GM18909 (cell line): ENCODE data around the gene PTCSC3.
"Not testable (repeated sequence)": the region's sequence is repeated elsewhere in the genome, so short reads cannot be mapped to it uniquely, and the experiment has no call there.

Source experiments
- ATAC-seq: cut with Tn5 transposase; IDR thresholded peaks from one replicate; pipeline ENCODE4 v1.9.1; 2021; ENCODE audit warnings: mild to moderate bottlenecking; ENCODE audit not compliant: unreplicated experiment, poor library complexity

PTCSC3 gene

DNA sequence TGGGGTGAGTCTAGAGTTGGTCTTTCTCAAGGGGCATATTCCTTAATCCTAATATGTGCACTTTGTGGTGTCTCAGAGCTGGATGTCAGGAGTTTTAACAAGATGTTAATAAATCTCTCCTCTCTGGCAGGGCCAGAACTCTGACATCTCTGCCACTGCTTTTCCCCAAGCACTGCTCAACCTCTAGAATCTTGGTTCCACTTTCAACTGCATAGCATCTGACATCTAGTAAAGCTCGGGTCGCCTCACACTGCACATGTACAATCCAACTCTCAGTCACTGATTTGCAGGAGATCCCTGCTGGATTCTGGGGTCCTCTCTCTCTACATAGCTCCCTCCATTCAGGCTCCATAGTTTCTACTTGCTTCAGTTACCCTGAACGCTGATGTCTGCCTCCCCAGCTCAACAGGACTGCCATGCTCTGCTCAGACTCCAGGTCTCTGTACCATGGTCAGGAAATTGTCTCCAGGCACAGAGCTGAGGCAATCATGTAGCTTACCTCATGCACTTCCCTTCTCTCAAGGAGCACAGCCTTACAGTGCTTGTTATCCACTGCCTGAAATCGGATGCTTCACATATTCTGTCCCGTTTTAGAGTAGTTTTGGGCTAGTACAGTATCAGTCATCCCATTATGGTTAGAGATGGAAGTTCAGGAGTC, 1.6 kb downstream of the PTCSC3 start:
- ATAC-seq: no peak

DNA sequence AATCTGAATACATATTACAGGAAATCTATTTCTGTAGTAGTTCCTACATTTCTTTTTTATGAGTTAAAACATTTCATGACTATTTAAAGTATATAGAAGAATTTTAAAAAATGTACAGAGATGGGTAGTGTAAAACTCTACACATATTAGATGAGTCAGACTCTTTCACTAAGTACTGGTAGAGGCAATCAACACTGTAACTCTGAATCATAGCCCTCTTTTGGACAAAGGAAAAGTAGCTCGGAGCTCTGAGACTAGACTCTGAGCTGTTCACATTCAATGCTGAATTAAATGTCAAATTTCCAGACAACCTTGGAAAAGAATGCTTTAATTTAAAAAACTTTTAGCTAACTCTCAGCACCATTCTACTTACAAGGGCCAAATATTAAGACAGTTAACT, 3.4 kb downstream of the PTCSC3 start:
- ATAC-seq: no peak

DNA sequence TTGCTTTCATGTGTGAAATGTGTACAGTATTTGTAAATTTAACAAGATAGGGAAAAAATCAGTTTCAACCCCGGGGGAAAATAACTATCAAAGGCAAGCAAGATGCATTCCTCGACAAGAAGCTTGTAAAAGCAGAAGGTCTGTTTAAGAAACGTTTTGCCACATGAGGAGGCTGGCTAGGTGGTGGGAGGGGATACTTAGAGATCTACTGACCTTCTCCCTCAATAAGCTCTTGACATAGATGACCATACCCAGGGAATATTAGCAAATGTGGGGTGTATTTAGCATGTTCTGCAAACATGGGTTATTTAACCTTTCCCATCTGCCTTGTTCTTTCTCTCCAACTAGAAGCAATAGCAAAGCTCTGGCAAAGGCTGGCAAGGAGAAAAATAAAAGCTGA, 4.9 kb downstream of the PTCSC3 start:
- ATAC-seq: no peak

DNA sequence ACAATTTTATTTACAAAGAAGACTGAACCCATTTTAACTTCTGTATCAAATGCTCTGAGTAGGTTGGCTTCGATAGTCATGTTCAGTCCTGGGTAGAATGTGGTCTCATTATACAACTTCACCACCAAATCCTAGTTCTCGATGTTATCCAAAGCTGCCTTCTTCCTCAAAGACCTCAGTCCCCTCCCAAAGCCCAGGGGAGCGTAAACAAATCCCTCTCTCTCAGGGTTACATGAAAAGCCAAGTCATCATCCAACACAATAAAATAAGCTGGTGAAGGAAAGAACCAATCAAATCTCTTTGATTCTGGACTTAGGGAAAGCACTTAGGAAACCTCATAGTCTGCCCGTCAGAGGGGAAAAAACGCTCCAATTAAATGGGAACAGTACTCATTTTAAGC, 9.1 kb downstream of the PTCSC3 start:
- ATAC-seq: no peak

DNA sequence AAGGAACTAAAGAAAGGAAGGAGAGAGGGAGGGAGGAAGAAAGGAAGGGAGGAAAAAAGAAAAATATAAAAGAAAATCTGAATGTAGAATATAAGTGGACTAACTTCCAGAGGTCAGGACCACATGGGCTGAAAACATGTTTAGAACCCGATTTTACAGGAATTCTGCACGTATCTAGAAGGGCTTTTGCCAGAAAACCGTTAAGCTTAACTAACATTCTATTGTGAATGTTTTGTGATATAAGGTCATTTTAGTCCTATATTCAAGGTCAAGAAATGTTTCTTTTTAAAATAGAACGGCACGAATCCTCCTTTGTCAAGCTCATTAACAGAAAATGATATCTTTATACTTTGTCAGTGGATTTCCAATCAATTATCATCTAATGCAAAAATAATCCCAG, 13.1 kb downstream of the PTCSC3 start:
- ATAC-seq: no peak

DNA sequence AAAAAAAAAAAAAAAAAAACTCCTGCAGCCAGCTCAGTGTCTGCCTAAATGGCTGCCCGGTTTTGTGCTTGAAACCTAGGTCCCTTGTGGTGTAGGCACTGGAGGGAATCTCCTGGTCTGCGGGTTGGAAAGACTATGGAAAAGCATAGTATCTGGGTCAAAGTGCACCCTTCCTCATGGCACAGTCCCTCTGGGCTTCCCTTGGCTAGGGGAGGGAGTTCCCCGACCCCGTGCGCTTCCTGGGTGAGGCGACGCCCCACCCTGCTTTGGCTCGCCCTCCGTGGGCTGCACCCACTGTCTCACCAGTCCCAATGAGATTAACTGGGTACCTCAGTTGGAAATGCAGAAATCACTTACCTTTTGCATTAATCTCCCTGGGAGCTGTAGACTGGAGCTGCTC, 14.3 kb downstream of the PTCSC3 start:
- ATAC-seq: no peak

DNA sequence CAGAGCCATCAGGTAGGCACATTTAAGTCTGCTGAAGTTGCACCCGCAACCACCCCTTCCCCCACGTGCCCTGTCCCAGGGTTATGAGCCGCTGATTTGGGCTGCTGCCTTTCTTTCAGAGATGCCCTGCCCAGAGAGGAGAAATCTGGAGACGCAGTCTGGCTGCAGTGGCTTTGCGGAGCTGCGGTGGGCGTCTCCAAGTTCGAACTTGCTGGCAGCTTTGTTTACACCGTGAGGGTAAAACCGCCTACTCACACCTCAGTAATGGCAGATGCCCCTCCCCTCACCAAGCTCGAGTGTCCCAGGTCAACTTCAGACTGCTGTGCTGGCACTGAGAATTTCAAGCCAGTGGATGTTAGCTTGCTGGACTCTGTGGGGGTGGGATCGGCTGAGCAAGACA, 14.7 kb downstream of the PTCSC3 start:
- no peak for ATAC-seq

DNA sequence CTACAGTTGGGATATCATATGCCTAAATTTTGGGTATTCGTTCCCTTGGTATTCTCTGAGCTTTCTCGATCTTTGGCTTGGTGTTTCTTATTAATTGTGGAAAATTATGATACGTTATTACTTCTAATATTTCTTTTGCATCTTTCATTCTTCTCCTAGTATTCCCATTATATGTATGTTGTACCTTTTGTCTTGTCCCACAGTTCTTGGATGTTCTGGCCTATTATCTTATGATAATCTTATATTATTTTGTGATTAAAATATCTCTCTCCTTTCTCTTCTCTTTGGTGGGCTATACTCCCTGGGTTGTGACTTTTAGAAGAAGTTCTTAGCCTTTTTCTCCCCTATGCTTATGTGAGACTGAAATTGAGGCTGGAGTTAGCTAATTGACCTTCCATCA, 25.2 kb downstream of the PTCSC3 start:
- no peak for ATAC-seq

DNA sequence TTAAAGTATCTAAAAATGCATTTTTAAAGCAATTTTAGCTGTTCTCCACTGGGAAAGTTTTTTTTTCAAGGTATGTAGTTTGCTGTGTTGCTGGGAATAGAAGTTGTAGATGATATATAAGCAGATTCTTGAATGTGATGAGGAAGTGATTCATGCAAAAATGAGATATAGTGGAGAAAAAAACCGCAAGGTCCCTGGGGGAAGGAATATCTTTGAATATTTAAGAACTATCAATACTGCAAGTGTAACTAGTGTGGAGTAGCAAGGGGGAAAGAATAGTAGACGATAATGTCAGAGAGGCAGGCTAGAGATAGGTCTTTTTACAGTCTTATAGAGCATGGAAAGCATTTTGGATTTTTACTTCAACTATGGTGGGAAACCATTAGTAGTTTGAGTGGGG, 42.5 kb downstream of the PTCSC3 start:
- ATAC-seq: no peak

DNA sequence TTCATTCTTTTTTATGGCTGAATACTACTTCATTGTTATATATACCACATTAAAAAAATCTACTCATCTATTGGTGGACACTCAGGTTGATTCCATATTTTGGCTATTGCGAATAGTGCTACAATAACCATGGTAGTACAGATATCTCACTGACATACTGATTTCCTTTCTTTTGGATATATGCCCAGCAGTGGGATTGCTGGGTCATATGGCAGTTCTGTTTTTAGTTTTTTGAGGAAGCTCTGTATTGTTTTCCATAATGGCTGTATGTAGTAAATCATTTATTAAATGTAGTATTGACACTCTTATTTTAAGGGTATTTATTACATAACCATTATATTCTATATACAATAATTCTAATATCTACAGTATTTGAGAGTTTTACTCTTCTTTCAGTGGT, 43.7 kb downstream of the PTCSC3 start:
- ATAC-seq: no peak

DNA sequence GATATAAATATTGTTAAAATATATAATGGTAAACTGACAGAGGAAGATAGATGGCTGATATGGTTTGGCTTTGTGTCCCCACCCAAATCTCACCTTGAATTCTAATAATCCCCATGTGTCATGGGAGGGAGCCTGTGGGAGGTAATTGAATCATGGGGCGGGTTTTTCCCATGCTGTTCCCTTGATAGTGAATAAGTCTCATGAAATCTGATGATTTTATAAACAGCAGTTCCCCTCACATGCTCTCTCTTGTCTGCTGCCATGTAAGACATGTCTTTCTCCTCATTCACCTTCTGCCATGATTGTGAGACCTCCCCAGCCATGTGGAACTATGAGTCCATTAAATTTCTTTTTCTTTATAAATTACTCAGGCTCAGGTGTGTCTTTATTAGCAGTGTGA, 46.3 kb downstream of the PTCSC3 start:
- no peak for ATAC-seq

DNA sequence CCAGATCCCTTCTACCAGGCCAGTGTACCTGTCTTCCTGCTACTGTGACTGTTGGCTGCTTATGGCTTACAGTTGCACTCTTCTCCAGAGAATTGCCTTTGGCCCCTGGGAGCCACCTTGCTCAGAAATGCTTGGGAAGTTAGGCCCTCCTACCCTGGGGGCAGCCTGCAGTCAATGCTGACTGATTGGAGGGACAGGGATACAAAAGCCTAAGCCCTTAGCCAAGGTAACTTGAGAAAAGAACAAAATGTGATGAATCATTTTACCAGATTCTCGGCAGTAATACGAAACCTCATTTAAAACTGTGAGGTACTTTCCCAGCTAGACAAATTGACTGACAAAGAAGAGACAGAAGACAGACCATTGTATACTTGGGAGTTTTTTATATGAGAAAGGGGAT, 47.3 kb downstream of the PTCSC3 start:
- no peak for ATAC-seq

DNA sequence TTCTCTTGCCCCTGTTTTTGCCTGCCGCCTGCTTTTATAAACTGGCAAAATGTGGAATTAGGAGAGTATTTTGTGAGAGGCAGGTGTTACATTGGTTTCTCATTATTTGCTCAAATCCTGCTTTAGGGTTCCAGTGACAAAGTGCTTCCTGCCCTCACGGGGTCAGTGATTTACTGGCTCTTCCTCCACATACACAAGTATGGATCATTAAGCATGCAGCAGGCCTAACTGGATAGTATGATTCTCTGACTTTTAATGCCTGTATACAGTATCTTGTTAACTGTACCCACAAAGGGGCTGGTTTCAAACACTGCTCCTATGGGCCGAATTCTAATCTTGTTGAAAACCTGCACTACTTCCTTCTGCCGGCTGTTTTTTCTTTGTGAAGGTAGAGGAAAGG, 63.2 kb downstream of the PTCSC3 start:
- ATAC-seq: no peak

DNA sequence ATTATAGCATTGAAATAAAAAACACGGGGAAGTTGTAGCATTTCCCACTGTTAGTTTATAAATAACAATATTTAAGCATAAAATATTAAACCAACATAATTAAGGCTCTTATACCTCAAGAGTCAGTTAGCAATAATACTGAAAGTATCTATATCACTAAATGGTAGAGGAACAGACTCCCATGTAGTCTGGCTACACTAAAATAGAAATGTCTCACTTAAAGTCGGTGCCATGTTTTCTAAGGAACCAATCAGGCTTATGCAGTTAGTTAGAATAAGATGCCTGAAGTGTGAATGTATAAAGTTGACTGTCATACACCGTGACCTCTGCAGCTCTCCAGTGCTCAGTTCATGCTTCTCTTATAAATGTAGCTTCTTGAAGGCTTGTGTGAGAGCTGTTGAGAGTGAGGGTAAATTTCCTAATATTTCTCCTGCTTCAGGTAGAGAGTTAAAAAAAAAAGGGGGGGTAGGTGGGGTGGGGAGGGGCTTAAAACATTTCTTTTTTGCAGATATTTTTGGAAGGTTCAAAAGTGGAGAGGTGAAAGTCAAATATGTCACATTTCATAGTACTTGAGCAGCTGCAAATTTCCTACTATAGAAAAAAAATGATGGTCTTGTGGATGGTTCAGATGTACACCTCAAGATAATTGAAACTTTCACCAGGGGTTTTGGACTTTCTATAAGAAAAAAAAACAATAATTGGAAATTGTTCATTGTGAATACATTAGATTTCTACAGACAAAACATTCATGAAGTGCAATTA, 64.5 kb downstream of the PTCSC3 start:
- no peak for ATAC-seq

DNA sequence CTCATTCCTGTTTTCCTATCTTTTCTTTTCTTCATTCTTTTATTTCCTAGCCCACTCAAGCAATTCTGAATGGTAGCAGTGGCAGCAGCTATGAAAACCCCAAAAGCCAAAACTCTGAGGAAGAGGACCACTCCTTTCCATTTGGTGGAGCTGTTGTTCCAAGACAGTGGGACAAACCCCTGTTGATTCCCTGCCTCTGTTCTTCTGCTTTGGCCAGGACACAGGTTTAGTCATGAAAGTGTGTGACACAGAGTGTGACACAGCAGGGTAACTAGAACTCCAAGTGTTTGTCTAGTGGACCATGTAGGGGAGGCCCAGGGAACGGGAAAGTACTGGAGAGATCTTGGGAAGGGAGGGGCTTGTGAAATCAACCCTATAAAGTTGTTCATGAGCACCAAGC, 71.1 kb downstream of the PTCSC3 start:
- ATAC-seq: no peak

DNA sequence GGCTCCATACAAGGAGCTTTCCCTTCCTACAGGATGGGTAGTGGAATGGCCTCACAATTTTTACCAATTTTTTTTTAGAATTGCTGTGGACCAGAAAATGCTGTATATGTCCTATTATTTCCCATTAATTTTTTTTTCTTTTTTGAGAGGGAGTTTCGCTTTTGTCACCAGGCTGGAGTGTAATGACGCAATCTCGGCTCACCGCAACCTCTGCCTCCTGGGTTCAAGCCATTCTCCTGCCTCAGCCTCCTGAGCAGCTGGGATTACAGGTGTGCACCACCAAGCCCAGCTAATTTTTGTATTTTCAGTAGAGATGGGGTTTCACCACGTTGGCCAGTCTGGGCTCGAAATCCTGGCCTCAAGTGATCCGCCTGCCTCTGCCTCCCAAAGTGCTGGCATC, 72.3 kb downstream of the PTCSC3 start:
- not testable (repeated sequence) for ATAC-seq

DNA sequence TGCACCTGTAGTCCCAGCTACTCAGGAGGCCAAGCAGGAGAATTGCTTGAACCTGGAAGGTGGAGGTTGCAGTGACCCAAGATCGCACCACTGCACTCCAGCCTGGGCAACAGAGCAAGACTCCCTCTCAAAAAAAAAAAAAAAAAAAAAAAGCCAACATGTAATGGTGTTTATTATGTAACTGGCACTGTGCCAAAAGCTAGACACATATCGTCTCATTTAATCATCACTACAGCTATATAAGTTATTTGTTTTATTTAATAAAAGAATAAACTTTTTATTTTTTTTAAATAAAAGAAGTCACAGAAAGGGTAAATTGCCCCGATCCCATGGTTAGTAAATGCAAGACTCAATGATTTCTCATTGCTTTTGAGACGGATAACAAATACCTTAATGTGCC, 76.9 kb downstream of the PTCSC3 start:
- no peak for ATAC-seq

DNA sequence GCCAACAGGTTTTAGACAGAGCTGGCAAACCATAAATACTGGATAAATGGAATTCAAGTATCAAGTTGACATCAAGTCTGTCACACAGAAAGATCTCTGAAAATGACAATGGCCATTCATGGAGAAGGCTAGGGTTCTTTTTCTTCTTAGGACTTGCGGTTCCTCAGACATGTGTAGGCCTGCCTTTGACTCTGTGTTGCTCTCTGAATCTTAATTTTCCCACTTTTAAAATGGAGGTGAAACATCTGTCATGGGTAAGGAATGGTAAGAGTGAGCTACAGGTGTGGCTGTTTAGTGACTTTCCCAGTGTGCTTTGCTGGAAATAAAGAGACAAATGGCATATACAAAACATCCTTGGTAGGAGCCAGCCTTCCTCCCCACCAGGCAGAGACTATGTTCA, 79.2 kb downstream of the PTCSC3 start:
- ATAC-seq: no peak

DNA sequence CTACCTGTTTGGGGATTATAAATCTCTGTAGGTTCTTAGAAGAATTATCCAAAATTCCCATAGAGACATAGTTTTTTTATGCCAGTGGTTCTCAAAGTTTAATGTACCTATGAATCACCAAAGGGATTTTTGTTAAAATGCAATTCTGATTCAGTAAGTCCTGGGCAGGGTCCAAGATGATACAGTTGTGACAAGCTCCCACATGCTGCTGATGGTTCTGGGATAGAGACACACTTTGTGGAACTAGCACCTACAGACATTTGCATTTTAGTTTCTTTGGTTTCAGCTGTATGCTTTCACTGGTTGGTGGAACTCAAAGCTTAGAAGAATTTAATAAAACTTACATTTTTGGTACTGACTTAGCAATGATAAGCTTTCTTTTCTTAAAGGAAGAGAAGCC, 80.4 kb downstream of the PTCSC3 start:
- no peak for ATAC-seq

DNA sequence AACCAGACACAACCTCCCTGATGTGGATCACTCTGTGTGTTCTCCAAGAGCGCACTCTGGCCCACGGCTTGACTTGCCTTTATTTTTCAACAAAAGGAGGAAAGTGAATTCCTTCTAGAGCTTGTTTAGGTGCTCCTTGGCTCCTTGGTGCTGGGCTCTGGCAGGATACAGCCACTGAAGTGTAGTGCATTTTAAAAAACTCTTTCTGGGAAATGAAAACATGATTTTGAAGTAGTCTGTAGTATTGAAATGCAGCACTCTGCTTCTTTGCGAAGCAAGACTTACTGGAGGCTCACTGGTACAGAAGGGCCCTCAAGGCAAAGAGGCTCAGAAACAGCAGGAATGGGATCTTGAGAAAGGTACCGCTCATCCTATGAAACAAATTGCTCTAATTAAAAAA, 81.6 kb downstream of the PTCSC3 start:
- ATAC-seq: no peak

DNA sequence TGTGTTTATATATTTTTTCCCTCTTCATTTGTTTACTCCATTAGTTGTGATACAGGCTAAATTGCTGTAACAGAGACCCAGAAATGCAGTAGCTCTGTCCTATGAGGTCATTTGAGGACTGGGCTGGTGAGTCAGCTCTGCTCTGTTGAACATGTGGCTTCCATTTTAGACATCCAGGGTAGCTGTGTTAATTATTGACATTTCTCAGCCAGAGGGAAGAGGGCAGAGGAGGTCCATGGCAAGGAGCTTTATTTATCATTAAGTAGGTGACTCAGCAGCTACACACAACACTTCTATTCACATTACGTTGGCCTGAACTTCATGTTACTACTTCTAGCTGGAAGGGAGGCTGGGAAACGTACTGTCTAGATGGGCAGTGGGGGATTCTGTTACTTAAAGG, 85.4 kb downstream of the PTCSC3 start:
- ATAC-seq: peak; percentile 96

DNA sequence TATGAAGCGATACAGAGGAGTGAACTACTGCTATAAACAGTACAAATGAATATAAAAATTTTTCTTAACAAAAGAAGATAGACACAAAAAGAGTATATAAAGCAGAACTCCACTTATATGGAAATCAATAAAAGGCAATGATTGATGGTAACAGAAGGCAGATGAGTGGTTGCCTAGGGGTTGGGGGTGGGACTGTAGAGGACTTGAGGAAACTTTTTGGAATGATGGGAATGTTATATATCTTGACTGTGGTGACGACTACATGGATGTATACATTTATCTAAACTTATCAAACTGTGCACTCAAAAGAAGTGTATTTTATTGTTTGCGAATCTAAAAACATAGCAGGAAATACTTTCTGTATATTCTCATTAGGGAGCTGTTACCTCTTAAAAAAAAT, 89.1 kb downstream of the PTCSC3 start:
- ATAC-seq: no peak
